ENCODE measurements around the gene GARS1. TPM values are rescaled to one million over a fixed set of nuclear protein-coding genes. Genes with fewer than 3 reads are reported as not detected.
A peak's percentile ranks its signal among the peaks of the same experiment; 100 is the strongest.

GARS1 gene
- 232 and 313 TPM in 2 replicates for total RNA-seq (2014; rRNA removed; shearing (Covaris generic))
- polyA plus RNA-seq (2016; fragmentation: Nextera tagmentation; extraction: Ambion mirVana): 471 and 498 TPM in 2 replicates

GRCh38 chr7:30594540-30595435 lies at the start of gene GARS1:
Gene GARS1 (plus strand): TSS chr7:30594878. CDS start chr7:30594922, 44 bp downstream.
- 1% methylated on average over 66 to 71 of the region's 84 CpGs for WGBS, 2 experiments (ENCODE audit: low coverage in 1 of 2, low lambda C conversion rate in 2 of 2, missing lambda C conversion rate in 2 of 2)
- Histone ChIP-seq H3K9ac (peak within 1 kb of the TSS; percentile 100), H3K36me3 (ENCODE audit: low read depth) (peaks cover 32% of the 10 kb centered on the region), H3K27me3 (replicated peaks; ENCODE audit: insufficient read depth) (no peaks in the 10 kb centered on the region), H3K79me2 (ENCODE audit: insufficient read depth) (peaks cover 96% of the 10 kb centered on the region), H2AFZ (peak within 1 kb of the TSS; percentile 78), H3F3A (ENCODE audit: insufficient read depth) (peaks cover 51% of the 10 kb centered on the region), H3K4me2 (ENCODE audit: unreplicated experiment) (peak within 1 kb of the TSS; percentile 99), H3K4me1 (ENCODE audit: insufficient read depth) (peaks cover 19% of the 10 kb centered on the region), H3K9me3 (ENCODE audit: low read depth) (no peaks in the 10 kb centered on the region), H4K20me1 (ENCODE audit: insufficient read depth) (no peaks in the 10 kb centered on the region), H3K9me2 (ENCODE audit: insufficient read depth) (no peaks in the 10 kb centered on the region), H3K27ac (peak within 1 kb of the TSS; percentile 95), H3K4me3 (peak within 1 kb of the TSS; percentile 100)
- TF ChIP-seq EZH2phosphoT487 (IDR thresholded peaks at IDR 0.05; ENCODE audit: insufficient read depth, low read depth) (no peak), EZH2 (IDR thresholded peaks at IDR 0.05; ENCODE audit: insufficient read depth, poor library complexity, severe bottlenecking) (no peak)
- in situ Hi-C loops (cut with MboI): no loop called here
- peak; percentile 96 for DNase-seq

- H3K4me2 ChIP-seq (ENCODE audit: unreplicated experiment): no peak overlapping the region
- no peaks in the 10 kb centered on the region; the same call in 1 of the 2 replicates for H3K4me1 ChIP-seq (ENCODE audit: insufficient read depth)
- H3F3A ChIP-seq (ENCODE audit: insufficient read depth): 0 out of 2 replicates have a peak, but pooled peaks cover 17% of the 10 kb centered on the region
- no peaks in the 10 kb centered on the region for H3K9me2 ChIP-seq (ENCODE audit: insufficient read depth)
- no peak overlapping the region for H3K4me3 ChIP-seq
- DNase-seq: no peak
- 71 to 80% methylated on average over 5 of the region's 5 CpGs for WGBS, 2 experiments (ENCODE audit: low coverage in 1 of 2, low lambda C conversion rate in 2 of 2, missing lambda C conversion rate in 2 of 2)
- H2AFZ ChIP-seq: no peak overlapping the region
- H3K9ac ChIP-seq: no peak overlapping the region
- no peaks in the 10 kb centered on the region for H3K9me3 ChIP-seq (ENCODE audit: low read depth)
- H3K79me2 ChIP-seq (ENCODE audit: insufficient read depth): no peaks in the 10 kb centered on the region
- in situ Hi-C loops (cut with MboI): no loop called here
- H3K27me3 ChIP-seq (replicated peaks; ENCODE audit: insufficient read depth): no peaks in the 10 kb centered on the region
- H3K27ac ChIP-seq: no peak overlapping the region
- no peaks in the 10 kb centered on the region for H4K20me1 ChIP-seq (ENCODE audit: insufficient read depth)
- TF ChIP-seq EZH2 (IDR thresholded peaks at IDR 0.05; ENCODE audit: insufficient read depth, poor library complexity, severe bottlenecking) (no peak), EZH2phosphoT487 (IDR thresholded peaks at IDR 0.05; ENCODE audit: insufficient read depth, low read depth) (no peak)
- 0 out of 2 replicates have a peak, but pooled peaks cover 3% of the 10 kb centered on the region for H3K36me3 ChIP-seq (ENCODE audit: low read depth)
These were observed 48.7 kb upstream of the GARS1 start for GRCh38 chr7:30545791-30546555.

GRCh38 chr7:30546596-30546995 lies 48.1 kb upstream of the GARS1 start:
- H3K9me2 ChIP-seq (ENCODE audit: insufficient read depth): no peaks in the 10 kb centered on the region
- no peaks in the 10 kb centered on the region; the same call in 1 of the 2 replicates for H3K4me1 ChIP-seq (ENCODE audit: insufficient read depth)
- WGBS, 2 experiments (ENCODE audit: low coverage in 1 of 2, low lambda C conversion rate in 2 of 2, missing lambda C conversion rate in 2 of 2): 97 to 99% methylated on average over 4 of the region's 4 CpGs
- TF ChIP-seq EZH2 (IDR thresholded peaks at IDR 0.05; ENCODE audit: insufficient read depth, poor library complexity, severe bottlenecking) (no peak), EZH2phosphoT487 (IDR thresholded peaks at IDR 0.05; ENCODE audit: insufficient read depth, low read depth) (no peak)
- no peak overlapping the region for H3K9ac ChIP-seq
- no peak overlapping the region for H3K4me2 ChIP-seq (ENCODE audit: unreplicated experiment)
- H3F3A ChIP-seq (ENCODE audit: insufficient read depth): 0 out of 2 replicates have a peak, but pooled peaks cover 20% of the 10 kb centered on the region
- no peaks in the 10 kb centered on the region for H3K9me3 ChIP-seq (ENCODE audit: low read depth)
- in situ Hi-C loops (cut with MboI): no loop called here
- H3K27me3 ChIP-seq (replicated peaks; ENCODE audit: insufficient read depth): no peaks in the 10 kb centered on the region
- H3K79me2 ChIP-seq (ENCODE audit: insufficient read depth): no peaks in the 10 kb centered on the region
- H2AFZ ChIP-seq: no peak overlapping the region
- H3K36me3 ChIP-seq (ENCODE audit: low read depth): 0 out of 2 replicates have a peak, but pooled peaks cover 3% of the 10 kb centered on the region
- H4K20me1 ChIP-seq (ENCODE audit: insufficient read depth): no peaks in the 10 kb centered on the region
- no peak for DNase-seq
- H3K27ac ChIP-seq: no peak overlapping the region
- H3K4me3 ChIP-seq: no peak overlapping the region

GRCh38 chr7:30548845-30549244 lies 45.8 kb upstream of the GARS1 start:
- TF ChIP-seq EZH2 (IDR thresholded peaks at IDR 0.05; ENCODE audit: insufficient read depth, poor library complexity, severe bottlenecking): no peak
- TF ChIP-seq EZH2phosphoT487 (IDR thresholded peaks at IDR 0.05; ENCODE audit: insufficient read depth, low read depth): no peak
- Histone ChIP-seq H2AFZ (no peak overlapping the region), H3K36me3 (ENCODE audit: low read depth) (peaks cover 4% of the 10 kb centered on the region; the same call in 1 of the 2 replicates), H3K9ac (no peak overlapping the region), H3K9me2 (ENCODE audit: insufficient read depth) (no peaks in the 10 kb centered on the region), H3F3A (ENCODE audit: insufficient read depth) (0 out of 2 replicates have a peak, but pooled peaks cover 20% of the 10 kb centered on the region), H3K27me3 (replicated peaks; ENCODE audit: insufficient read depth) (no peaks in the 10 kb centered on the region), H3K4me3 (no peak overlapping the region), H4K20me1 (ENCODE audit: insufficient read depth) (no peaks in the 10 kb centered on the region), H3K79me2 (ENCODE audit: insufficient read depth) (no peaks in the 10 kb centered on the region), H3K4me1 (ENCODE audit: insufficient read depth) (no peaks in the 10 kb centered on the region; the same call in 1 of the 2 replicates), H3K9me3 (ENCODE audit: low read depth) (no peaks in the 10 kb centered on the region), H3K4me2 (ENCODE audit: unreplicated experiment) (no peak overlapping the region), H3K27ac (no peak overlapping the region)
- 18 to 21% methylated on average over 6 of the region's 6 CpGs for WGBS, 2 experiments (ENCODE audit: low coverage in 1 of 2, low lambda C conversion rate in 2 of 2, missing lambda C conversion rate in 2 of 2)
- in situ Hi-C loops (cut with MboI): no loop called here
- DNase-seq: peak; percentile 83
